Measurements from ENCODE around the gene DCST2. TPM values are rescaled to one million over a fixed set of nuclear protein-coding genes. Genes with fewer than 3 reads are reported as not detected.

The DCST2 gene
- total and polyA plus RNA-seq, 12 donors = 0.14 to 15.2 (median 1.1) TPM; not detected in 2

GRCh38 chr1:155005076-155006011 is 28.2 kb downstream of the DCST2 start:
- TF ChIP-seq POLR2A (IDR thresholded peaks at IDR 0.05) (peak; percentile 19 to 80), CTCF (IDR thresholded peaks at IDR 0.05) (no peak)
- intact Hi-C loops (cut with DNase I) = no loop called here
- peak overlapping the region; percentile 80 to 99 (median 96) for H3K27ac ChIP-seq
- peak; percentile 89 to 95 (median 93) for DNase-seq
- H3K27me3 ChIP-seq = no peaks in the 10 kb centered on the region
- H3K36me3 ChIP-seq (replicated peaks in 1 of 2) = no peaks in the 10 kb centered on the region
- H3K4me3 ChIP-seq = peak overlapping the region in 2 of 4 donors; percentile 64 to 73
- no peaks in the 10 kb centered on the region for H3K9me3 ChIP-seq (replicated peaks in 1 of 3)
- peaks cover 46 to 52% of the 10 kb centered on the region in 2 donors for H3K4me1 ChIP-seq (replicated peaks in 1 of 2)
- 23 to 30% (median 28%) methylated on average over 9 to 17 of the region's 17 CpGs for WGBS, 4 donors

GRCh38 chr1:155004352-155005075 is 29.1 kb downstream of the DCST2 start:
- Histone ChIP-seq H3K4me3 (peak overlapping the region in 3 of 4 donors; percentile 64 to 87 (median 73)), H3K9me3 (replicated peaks in 1 of 3) (no peaks in the 10 kb centered on the region), H3K27me3 (no peaks in the 10 kb centered on the region), H3K4me1 (replicated peaks in 1 of 2) (peaks cover 54 to 57% of the 10 kb centered on the region in 2 donors), H3K36me3 (replicated peaks in 1 of 2) (no peaks in the 10 kb centered on the region), H3K27ac (peak overlapping the region; percentile 80 to 99 (median 96))
- WGBS, 4 donors = 18 to 25% (median 20%) methylated on average over 5 of the region's 5 CpGs
- TF ChIP-seq CTCF (IDR thresholded peaks at IDR 0.05) (no peak), POLR2A (IDR thresholded peaks at IDR 0.05) (no peak)
- DNase-seq = peak in 2 of 7 donors; percentile 32 to 37
- intact Hi-C loops (cut with DNase I) = loop anchor here in 1 of 2 donors (5.0 kb wide), 1 partner anchor 37 kb away; no protein-coding TSS in a partner anchor

GRCh38 chr1:155003766-155004351 is 29.7 kb downstream of the DCST2 start:
- Histone ChIP-seq H3K36me3 (replicated peaks in 1 of 2) (no peaks in the 10 kb centered on the region), H3K27me3 (no peaks in the 10 kb centered on the region), H3K9me3 (replicated peaks in 1 of 3) (no peaks in the 10 kb centered on the region), H3K4me1 (replicated peaks in 1 of 2) (peaks cover 60% of the 10 kb centered on the region in 2 donors), H3K27ac (peak overlapping the region; percentile 87 to 99 (median 96)), H3K4me3 (peak overlapping the region; percentile 33 to 87 (median 68))
- intact Hi-C loops (cut with DNase I) = loop anchor here in 1 of 2 donors (5.0 kb wide), 1 partner anchor 37 kb away; no protein-coding TSS in a partner anchor
- TF ChIP-seq CTCF (IDR thresholded peaks at IDR 0.05) = no peak
- peak in 1 of 2 donors; percentile 4 for TF ChIP-seq POLR2A (IDR thresholded peaks at IDR 0.05)
- DNase-seq = peak; percentile 75 to 87 (median 84)
- 0 to 1% (median 0%) methylated on average over 11 to 34 of the region's 34 CpGs; no CpG with 5 or more reads in 1 of the 4 donors for whole genome bisulfite sequencing, 4 donors
